Tibial nerve (tissue), 4 donors: ENCODE results near the gene PROSER2. TPM values are rescaled to one million over a fixed set of nuclear protein-coding genes. Genes with fewer than 3 reads are reported as not detected.

Source experiments
- DNase-seq, 2 donors: peaks; one replicate each; pipeline ENCODE4 v3.0.0-alpha.2; 2019; ENCODE audit warnings: low spot score in 2 of 2
- H3K27ac ChIP-seq, 4 donors: fragments of 200-600 bp; sonication (generic) in 3 of 4; one replicate each; pipeline ENCODE4 v1.5.1; 2017 to 2019; ENCODE audit warnings: mild to moderate bottlenecking in 1 of 4
- H3K27me3 ChIP-seq, 2 donors: fragments of 200-600 bp; sonication (generic) in 1 of 2; one replicate each; pipeline versions ENCODE4 v1.5.1 to v1.6.0; 2017 to 2019
- H3K36me3 ChIP-seq, 3 donors: fragments of 200-600 bp; sonication (generic); one replicate each; pipeline ENCODE4 v1.5.1; 2018 to 2019
- H3K4me1 ChIP-seq, 4 donors: fragments of 200-600 bp; sonication (generic) in 3 of 4; one replicate each; pipeline ENCODE4 v1.5.1; 2017 to 2019
- H3K4me3 ChIP-seq, 4 donors: fragments of 200-600 bp; sonication (generic) in 3 of 4; one replicate each; pipeline ENCODE4 v1.5.1; 2017 to 2019; ENCODE audit warnings: mild to moderate bottlenecking in 1 of 4, moderate library complexity in 1 of 4
- H3K9me3 ChIP-seq, 4 donors: fragments of 200-600 bp; sonication (generic) in 3 of 4; one replicate each; pipeline ENCODE4 v1.5.1; 2017 to 2019
- EP300 ChIP-seq, 2 donors: sonication (generic); formaldehyde crosslinking; IDR thresholded peaks; one replicate each; pipeline ENCODE4 v1.6.1; 2017; ENCODE audit warnings: antibody characterized with exemption in 2 of 2, mild to moderate bottlenecking in 1 of 2
- POLR2A ChIP-seq, 2 donors: fragments of 450-650 bp; IDR thresholded peaks; one replicate each; pipeline ENCODE4 v1.6.1; 2017; ENCODE audit warnings: antibody characterized with exemption in 2 of 2, mild to moderate bottlenecking in 2 of 2, moderate library complexity in 2 of 2
- WGBS, 2 donors: methylation state at CpG; one replicate each; pipeline ENCODE4 v1.1.5; 2018; 5-methylcytosine and 5-hydroxymethylcytosine counted together
- total RNA-seq, 4 donors: library from RNA; depleted of rRNA; stranded (reverse); fragments of >200 nt; gene quantifications; one replicate each; pipeline ENCODE4 v1.1.0, GENCODE V29; 2016
- TF ChIP-seq, protein P1 (sequence below), 5 experiments: fragments of 200-600 bp in 3 of 5; fragments of 450-650 bp in 2 of 5; sonication (generic) in 3 of 5; IDR thresholded peaks; one replicate each; pipeline ENCODE4 v1.5.1; 2016 to 2019; ENCODE audit warnings: antibody characterized with exemption in 5 of 5, mild to moderate bottlenecking in 3 of 5, moderate library complexity in 2 of 5

The PROSER2 gene
- total RNA-seq, 4 donors from 2014 or later, result 71.1 to 98.4 (median 75.6) TPM

DNA sequence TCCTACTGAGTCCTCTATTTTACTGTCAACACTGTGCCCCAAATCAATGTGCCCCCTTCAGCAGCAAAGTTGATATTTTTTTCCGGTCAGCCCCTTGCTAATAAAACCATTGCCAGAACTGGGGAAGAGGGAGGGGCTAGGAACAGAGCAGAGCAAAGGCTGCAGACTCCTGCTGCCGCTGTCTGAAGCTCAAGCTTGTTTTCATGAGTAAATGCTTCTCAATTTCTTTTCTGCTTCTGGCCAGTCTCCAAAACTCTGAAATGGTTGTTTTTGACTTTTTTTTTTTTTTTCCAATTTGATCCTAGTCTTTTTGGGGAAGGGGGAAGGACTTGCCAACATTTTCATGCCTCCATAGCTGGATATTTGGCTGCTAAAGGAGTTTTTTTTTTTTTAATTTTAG lies 26.7 kb upstream of the PROSER2 start:
- Histone ChIP-seq H3K4me1 (peaks cover 0 to 5% (median 0%) of the 10 kb centered on the region in 4 donors), H3K27ac (no peak overlapping the region), H3K9me3 (no peaks in the 10 kb centered on the region), H3K4me3 (no peak overlapping the region), H3K36me3 (no peaks in the 10 kb centered on the region), H3K27me3 (no peaks in the 10 kb centered on the region)
- DNase-seq, result no peak
- 20 to 25% methylated on average over 2 of the region's 2 CpGs for WGBS, 2 donors
- TF ChIP-seq, protein P1, sequence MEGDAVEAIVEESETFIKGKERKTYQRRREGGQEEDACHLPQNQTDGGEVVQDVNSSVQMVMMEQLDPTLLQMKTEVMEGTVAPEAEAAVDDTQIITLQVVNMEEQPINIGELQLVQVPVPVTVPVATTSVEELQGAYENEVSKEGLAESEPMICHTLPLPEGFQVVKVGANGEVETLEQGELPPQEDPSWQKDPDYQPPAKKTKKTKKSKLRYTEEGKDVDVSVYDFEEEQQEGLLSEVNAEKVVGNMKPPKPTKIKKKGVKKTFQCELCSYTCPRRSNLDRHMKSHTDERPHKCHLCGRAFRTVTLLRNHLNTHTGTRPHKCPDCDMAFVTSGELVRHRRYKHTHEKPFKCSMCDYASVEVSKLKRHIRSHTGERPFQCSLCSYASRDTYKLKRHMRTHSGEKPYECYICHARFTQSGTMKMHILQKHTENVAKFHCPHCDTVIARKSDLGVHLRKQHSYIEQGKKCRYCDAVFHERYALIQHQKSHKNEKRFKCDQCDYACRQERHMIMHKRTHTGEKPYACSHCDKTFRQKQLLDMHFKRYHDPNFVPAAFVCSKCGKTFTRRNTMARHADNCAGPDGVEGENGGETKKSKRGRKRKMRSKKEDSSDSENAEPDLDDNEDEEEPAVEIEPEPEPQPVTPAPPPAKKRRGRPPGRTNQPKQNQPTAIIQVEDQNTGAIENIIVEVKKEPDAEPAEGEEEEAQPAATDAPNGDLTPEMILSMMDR (IDR thresholded peaks at IDR 0.05), result no peak
- no peak for TF ChIP-seq EP300 (IDR thresholded peaks at IDR 0.05)
- TF ChIP-seq POLR2A (IDR thresholded peaks at IDR 0.05), result no peak

DNA sequence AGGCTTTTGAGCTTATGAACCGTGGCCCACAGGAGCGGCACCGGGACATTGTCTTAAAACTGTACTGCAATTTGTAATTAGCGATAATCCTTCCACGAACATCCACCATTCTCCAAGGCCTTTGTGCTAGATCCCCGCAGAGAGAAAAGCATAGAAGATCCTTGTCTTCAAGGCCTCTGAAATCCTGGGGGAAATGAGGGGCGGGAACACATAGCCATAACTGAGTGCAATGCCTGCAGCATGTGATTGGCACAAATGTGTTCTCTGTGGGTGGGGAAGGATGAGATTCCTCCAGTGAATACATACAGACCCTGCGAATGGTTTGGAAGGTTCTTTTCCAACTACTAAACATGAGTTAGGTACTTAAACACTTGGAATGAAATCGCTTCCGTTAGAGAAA lies 25.9 kb upstream of the PROSER2 start:
- WGBS, 2 donors, result 85 to 89% methylated on average over 10 of the region's 10 CpGs

DNA sequence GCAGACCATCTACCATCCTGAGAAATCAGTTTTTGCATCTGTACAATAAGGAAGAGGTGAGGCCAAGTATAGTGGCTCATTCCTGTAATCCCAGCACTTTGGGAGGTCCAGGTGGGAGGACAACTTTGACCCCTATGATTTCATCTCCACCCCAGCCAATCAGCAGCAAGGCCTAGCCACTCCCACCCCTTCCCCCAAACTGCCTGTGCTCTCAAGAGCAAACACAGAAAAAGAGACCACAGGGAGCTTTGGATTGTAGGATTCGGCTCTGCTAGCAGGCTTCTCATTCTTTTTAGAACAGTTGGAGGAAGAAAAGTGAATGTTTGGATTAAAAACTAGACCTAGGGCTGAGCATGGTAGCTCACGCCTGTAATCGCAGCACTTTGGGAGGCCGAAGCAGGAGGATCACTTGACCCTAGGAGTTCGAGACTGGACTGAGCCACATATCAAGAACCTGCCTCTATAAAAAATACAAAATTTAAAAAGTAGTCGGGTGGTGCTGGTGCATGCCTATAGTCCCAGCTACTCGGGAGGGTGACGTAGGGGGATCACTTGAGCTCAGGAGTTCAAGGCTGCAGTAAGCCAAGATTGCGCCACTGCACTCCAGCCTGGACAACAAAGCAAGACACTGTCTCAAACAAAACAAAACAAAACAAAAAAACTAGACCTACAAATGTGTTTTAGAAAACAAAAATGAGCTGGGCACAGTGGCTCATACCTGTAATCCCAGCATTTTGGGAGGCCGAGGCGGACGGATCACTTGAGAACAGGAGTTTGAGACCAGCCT lies 25.1 kb upstream of the PROSER2 start:
- Histone ChIP-seq H3K27me3 (no peaks in the 10 kb centered on the region), H3K4me3 (no peak overlapping the region), H3K4me1 (peaks cover 0 to 5% (median 0%) of the 10 kb centered on the region in 4 donors), H3K9me3 (no peaks in the 10 kb centered on the region), H3K36me3 (no peaks in the 10 kb centered on the region), H3K27ac (no peak overlapping the region)
- no peak for DNase-seq
- TF ChIP-seq, protein P1 (IDR thresholded peaks at IDR 0.05), result no peak
- TF ChIP-seq POLR2A (IDR thresholded peaks at IDR 0.05) (no peak), EP300 (IDR thresholded peaks at IDR 0.05) (no peak)
- 85 to 95% methylated on average over 12 of the region's 12 CpGs for WGBS, 2 donors

More for the DNA sequence above, 25.9 kb upstream of the PROSER2 start:
- Histone ChIP-seq H3K27ac (no peak overlapping the region), H3K4me3 (no peak overlapping the region), H3K27me3 (no peaks in the 10 kb centered on the region), H3K9me3 (no peaks in the 10 kb centered on the region), H3K36me3 (no peaks in the 10 kb centered on the region), H3K4me1 (peaks cover 0 to 5% (median 0%) of the 10 kb centered on the region in 4 donors)
- no peak for DNase-seq
- TF ChIP-seq, protein P1 (IDR thresholded peaks at IDR 0.05), result no peak
- TF ChIP-seq EP300 (IDR thresholded peaks at IDR 0.05), result no peak
- no peak for TF ChIP-seq POLR2A (IDR thresholded peaks at IDR 0.05)

DNA sequence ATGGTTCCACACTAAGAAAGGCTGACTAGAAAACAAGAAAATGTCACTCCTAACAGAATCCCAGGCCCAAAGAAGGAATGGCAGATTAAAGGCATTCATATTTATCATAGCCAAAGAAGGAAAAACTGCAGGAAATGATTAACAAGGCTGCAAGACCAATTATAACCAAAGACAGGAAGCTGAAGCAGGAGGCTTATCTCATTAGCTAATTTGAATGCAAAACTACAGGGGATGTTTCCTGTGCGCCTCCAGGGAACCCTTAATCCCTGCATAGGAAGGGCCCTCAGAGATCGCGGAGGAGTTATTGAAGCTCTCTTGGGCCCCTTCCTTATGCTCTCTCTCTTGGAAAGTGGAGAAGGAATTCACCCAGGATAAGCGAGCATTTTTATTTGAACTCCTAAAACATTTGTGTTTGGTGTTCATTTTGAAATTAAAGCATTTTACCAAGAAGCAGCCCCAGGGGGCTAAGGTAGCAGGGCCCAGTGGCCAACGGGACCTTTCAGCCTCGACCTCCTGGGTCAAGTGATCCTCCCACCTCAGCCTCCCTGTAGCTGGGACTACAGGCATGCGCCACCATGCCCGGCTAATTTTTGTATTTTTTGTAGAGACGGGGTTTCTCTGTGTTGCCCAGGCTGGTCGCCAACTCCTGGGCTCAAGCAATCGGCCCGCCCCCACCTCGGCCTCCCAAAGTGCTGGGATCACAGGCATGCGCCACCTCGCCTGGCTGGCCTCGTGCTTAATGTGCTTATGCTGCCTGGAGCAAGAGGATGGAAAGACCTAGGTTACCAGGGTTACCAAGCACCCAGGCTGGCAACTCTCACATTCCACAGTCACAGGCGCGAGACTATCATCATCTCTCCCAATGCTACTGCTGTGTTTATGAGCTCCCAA lies 24.1 kb upstream of the PROSER2 start:
- TF ChIP-seq, protein P1 (IDR thresholded peaks at IDR 0.05), result no peak
- no peak for TF ChIP-seq POLR2A (IDR thresholded peaks at IDR 0.05)
- TF ChIP-seq EP300 (IDR thresholded peaks at IDR 0.05), result peak in 1 of 2 donors; percentile 12
- no peaks in the 10 kb centered on the region for H3K36me3 ChIP-seq
- WGBS, 2 donors, result 80 to 82% methylated on average over 18 of the region's 18 CpGs
- H3K27me3 ChIP-seq, result no peaks in the 10 kb centered on the region
- no peak overlapping the region for H3K4me3 ChIP-seq
- H3K9me3 ChIP-seq, result no peaks in the 10 kb centered on the region
- DNase-seq, result no peak
- no peak overlapping the region for H3K27ac ChIP-seq
- H3K4me1 ChIP-seq, result peaks cover 0 to 5% (median 0%) of the 10 kb centered on the region in 4 donors

DNA sequence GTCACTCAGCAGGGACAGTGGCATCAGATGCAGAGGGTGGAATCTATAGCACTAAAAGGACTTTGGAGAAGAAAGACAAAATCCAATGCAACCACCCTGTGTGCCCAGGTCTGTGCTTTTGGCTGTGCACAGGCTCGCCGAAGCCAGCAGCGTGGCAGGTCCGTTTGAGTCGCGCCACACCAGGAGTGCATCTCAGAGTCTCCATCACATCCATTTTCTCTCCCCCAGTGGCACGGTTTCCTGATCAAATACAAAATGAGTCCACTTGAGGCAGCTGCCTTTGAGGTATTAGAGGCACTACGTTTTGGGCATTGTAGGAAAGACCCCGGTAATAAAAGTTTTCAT lies 23.4 kb upstream of the PROSER2 start:
- TF ChIP-seq POLR2A (IDR thresholded peaks at IDR 0.05) (no peak), EP300 (IDR thresholded peaks at IDR 0.05) (no peak)
- TF ChIP-seq, protein P1 (IDR thresholded peaks at IDR 0.05), result no peak
- Histone ChIP-seq H3K4me3 (no peak overlapping the region), H3K9me3 (no peaks in the 10 kb centered on the region), H3K4me1 (peaks cover 0 to 5% (median 0%) of the 10 kb centered on the region in 4 donors), H3K27me3 (no peaks in the 10 kb centered on the region), H3K27ac (no peak overlapping the region), H3K36me3 (no peaks in the 10 kb centered on the region)
- DNase-seq, result no peak
- 90 to 92% methylated on average over 9 of the region's 9 CpGs for WGBS, 2 donors
